ENCODE results near the gene BROX. TPM values are rescaled to one million over a fixed set of nuclear protein-coding genes. Genes with fewer than 3 reads are reported as not detected.

BROX gene
- total RNA-seq, 1 donor from 2014 or later: 44.2 TPM

- no peak for TF ChIP-seq CTCF (IDR thresholded peaks at IDR 0.05)
- Histone ChIP-seq H3K4me1 (no peaks in the 10 kb centered on the region), H3K36me3 (peaks cover 64% of the 10 kb centered on the region), H3K27me3 (no peaks in the 10 kb centered on the region), H3K9me3 (no peaks in the 10 kb centered on the region), H3K4me3 (no peak overlapping the region), H3K27ac (no peak overlapping the region)
- no peak for DNase-seq
- no peak for ATAC-seq
- intact Hi-C loops (cut with DNase I): no loop called here
Measured at GRCh38 chr1:222680080-222680479, 32.3 kb upstream of the BROX start.

GRCh38 chr1:222691016-222691415 is 21.3 kb upstream of the BROX start:
- no peak for TF ChIP-seq CTCF (IDR thresholded peaks at IDR 0.05)
- no peaks in the 10 kb centered on the region for H3K4me1 ChIP-seq
- ATAC-seq (no peak), DNase-seq (no peak)
- intact Hi-C loops (cut with DNase I): no loop called here
- H3K27me3 ChIP-seq: no peaks in the 10 kb centered on the region
- H3K4me3 ChIP-seq: no peak overlapping the region
- H3K27ac ChIP-seq: no peak overlapping the region
- H3K36me3 ChIP-seq: peaks cover 50% of the 10 kb centered on the region
- no peaks in the 10 kb centered on the region for H3K9me3 ChIP-seq

GRCh38 chr1:222694927-222695326 is 17.4 kb upstream of the BROX start:
- no peak overlapping the region for H3K4me3 ChIP-seq
- H3K36me3 ChIP-seq: peaks cover 37% of the 10 kb centered on the region
- no peak overlapping the region for H3K27ac ChIP-seq
- DNase-seq: no peak
- no peak for TF ChIP-seq CTCF (IDR thresholded peaks at IDR 0.05)
- no peaks in the 10 kb centered on the region for H3K27me3 ChIP-seq
- no peak for ATAC-seq
- H3K4me1 ChIP-seq: no peaks in the 10 kb centered on the region
- H3K9me3 ChIP-seq: no peaks in the 10 kb centered on the region
- intact Hi-C loops (cut with DNase I): no loop called here

GRCh38 chr1:222696741-222697140 is 15.6 kb upstream of the BROX start:
- no peaks in the 10 kb centered on the region for H3K27me3 ChIP-seq
- intact Hi-C loops (cut with DNase I): no loop called here

GRCh38 chr1:222697203-222697602 is 15.2 kb upstream of the BROX start:
- DNase-seq (no peak), ATAC-seq (no peak)
- intact Hi-C loops (cut with DNase I): no loop called here
- Histone ChIP-seq H3K4me3 (no peak overlapping the region), H3K9me3 (no peaks in the 10 kb centered on the region), H3K27me3 (no peaks in the 10 kb centered on the region), H3K4me1 (no peaks in the 10 kb centered on the region), H3K36me3 (peaks cover 46% of the 10 kb centered on the region), H3K27ac (no peak overlapping the region)
- TF ChIP-seq CTCF (IDR thresholded peaks at IDR 0.05): no peak

More at GRCh38 chr1:222696741-222697140, 15.6 kb upstream of the BROX start:
- peaks cover 46% of the 10 kb centered on the region for H3K36me3 ChIP-seq
- DNase-seq: no peak
- no peak overlapping the region for H3K27ac ChIP-seq
- no peak for ATAC-seq
- H3K4me1 ChIP-seq: no peaks in the 10 kb centered on the region
- no peak for TF ChIP-seq CTCF (IDR thresholded peaks at IDR 0.05)
- H3K4me3 ChIP-seq: no peak overlapping the region
- no peaks in the 10 kb centered on the region for H3K9me3 ChIP-seq

GRCh38 chr1:222697826-222698225 is 14.5 kb upstream of the BROX start:
- no peak overlapping the region for H3K4me3 ChIP-seq
- H3K4me1 ChIP-seq: no peaks in the 10 kb centered on the region
- intact Hi-C loops (cut with DNase I): no loop called here
- no peak overlapping the region for H3K27ac ChIP-seq
- H3K36me3 ChIP-seq: peaks cover 46% of the 10 kb centered on the region
- no peaks in the 10 kb centered on the region for H3K9me3 ChIP-seq
- no peaks in the 10 kb centered on the region for H3K27me3 ChIP-seq
- ATAC-seq: no peak
- no peak for DNase-seq
- no peak for TF ChIP-seq CTCF (IDR thresholded peaks at IDR 0.05)
